Epithelial cell of esophagus (primary cell): ENCODE measurements around the gene CRYBG1.
"Not testable (repeated sequence)": the region's sequence is repeated elsewhere in the genome, so short reads cannot be mapped to it uniquely, and the experiment has no call there.

Experiments used
- DNase-seq: peaks from one replicate; pipeline ENCODE4 v3.0.0; 2010; ENCODE audit warnings: low read depth
- H3K4me3 ChIP-seq: 2 replicates; pipeline ENCODE4 v1.5.1; 2011; ENCODE audit warnings: mild to moderate bottlenecking, low read length, control low read depth
- CTCF ChIP-seq: IDR thresholded peaks from 2 replicates; pipeline ENCODE4 v1.5.1; 2011; ENCODE audit warnings: low read depth, mild to moderate bottlenecking, low read length, control low read depth, inconsistent platforms; ENCODE audit not compliant: insufficient read depth; ENCODE audit errors: missing control alignments

CRYBG1 gene

GRCh38 chr6:106385530-106385929 lies 25.0 kb downstream of the CRYBG1 start:
- peak; percentile 67 for DNase-seq
- no peak for TF ChIP-seq CTCF
- H3K4me3 ChIP-seq = no peak overlapping the region

DNA sequence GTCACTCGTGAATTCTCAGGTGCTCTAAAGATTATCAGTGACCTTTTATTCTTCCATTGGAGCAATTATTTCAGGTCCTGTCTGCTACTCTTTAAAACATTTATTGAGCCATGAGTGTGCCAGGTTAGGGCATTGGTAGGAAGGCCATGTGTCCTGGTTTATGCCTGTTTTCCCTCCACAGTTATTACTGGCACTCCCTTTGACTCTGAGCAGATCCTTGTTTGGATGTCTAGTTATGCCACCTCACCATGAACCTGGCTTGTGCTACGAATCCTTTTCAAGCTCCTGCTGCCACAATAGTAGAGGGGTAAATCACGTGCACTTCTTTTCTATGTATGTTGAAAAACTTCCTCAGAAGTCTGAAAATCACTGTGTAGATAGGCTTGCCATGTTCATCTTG lies 27.4 kb downstream of the CRYBG1 start:
- no peak for TF ChIP-seq CTCF
- DNase-seq = no peak
- H3K4me3 ChIP-seq = no peak overlapping the region

GRCh38 chr6:106390088-106390487 lies 29.6 kb downstream of the CRYBG1 start:
- no peak for TF ChIP-seq CTCF
- H3K4me3 ChIP-seq = no peak overlapping the region
- no peak for DNase-seq

GRCh38 chr6:106396426-106397220 lies 36.1 kb downstream of the CRYBG1 start:
- TF ChIP-seq CTCF = no peak
- no peak for DNase-seq
- no peak overlapping the region for H3K4me3 ChIP-seq

DNA sequence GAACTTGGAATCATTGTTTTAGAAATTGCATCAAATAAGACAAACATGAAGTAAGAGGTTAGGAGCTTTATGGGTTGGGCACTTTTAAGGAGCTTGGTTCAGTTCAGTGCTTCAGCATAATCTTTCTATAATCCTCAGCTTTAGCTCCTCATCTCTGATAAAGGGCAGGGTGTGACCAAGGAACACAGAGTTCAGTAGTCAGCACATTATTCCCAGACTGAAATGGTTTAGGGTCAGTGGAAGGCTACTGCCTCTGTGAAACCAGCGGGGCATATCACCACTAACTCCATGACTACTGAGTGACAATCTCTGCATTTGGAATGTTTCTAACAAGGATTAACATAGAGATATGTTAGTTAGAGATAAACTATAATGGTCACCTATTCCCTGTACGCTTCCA lies 36.9 kb downstream of the CRYBG1 start:
- DNase-seq = no peak
- TF ChIP-seq CTCF = no peak
- no peak overlapping the region for H3K4me3 ChIP-seq

GRCh38 chr6:106398621-106399020 lies 38.1 kb downstream of the CRYBG1 start:
- TF ChIP-seq CTCF = no peak
- no peak for DNase-seq
- H3K4me3 ChIP-seq = no peak overlapping the region

DNA sequence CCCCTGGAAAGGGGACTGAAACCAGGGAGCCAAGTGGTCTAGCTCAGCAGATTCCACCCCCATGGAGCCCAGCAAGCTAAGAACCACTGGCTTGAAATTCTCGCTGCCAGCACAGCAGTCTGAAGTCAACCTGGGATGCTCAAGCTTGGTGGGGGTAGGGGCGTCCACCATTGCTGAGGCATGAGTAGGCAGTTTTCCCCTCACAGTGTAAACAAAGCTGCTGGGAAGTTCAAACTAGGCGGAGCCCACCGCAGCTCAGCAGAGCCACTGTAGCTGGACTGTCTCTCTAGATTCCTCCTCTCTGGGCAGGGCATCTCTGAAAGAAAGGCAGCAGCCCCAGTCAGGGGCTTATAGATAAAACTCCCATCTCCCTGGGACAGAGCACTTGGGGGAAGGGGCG lies 44.5 kb downstream of the CRYBG1 start:
- not testable (repeated sequence) for H3K4me3 ChIP-seq, DNase-seq
